Measurements from ENCODE around the gene SLC39A3.

The SLC39A3 gene

DNA sequence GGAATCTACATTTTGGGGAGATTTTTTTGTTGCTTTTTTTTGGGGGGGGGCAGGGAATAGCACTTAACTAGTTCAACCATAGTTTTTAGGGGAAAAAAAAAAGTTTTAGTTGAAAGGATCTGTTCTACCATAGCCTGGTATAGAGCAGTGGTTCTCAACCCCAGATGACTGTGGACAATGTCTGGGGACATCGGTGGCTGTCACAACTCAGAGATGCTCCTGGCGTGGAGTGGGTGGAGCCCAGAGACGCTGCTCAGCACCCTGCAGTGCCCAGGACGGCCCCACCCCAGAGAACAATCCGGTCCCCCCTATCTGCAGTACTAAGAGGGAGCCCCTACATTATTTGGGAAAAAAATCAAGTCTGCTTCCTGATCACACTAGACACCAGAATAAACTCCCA, 45.6 kb downstream of the SLC39A3 start:
- Histone ChIP-seq H3K9ac (ENCODE audit: low read length) (no peak overlapping the region), H3K36me3 (ENCODE audit: control insufficient read depth, insufficient read depth, low read length) (no peaks in the 10 kb centered on the region), H3K27ac (ENCODE audit: low read depth, low read length) (no peak overlapping the region), H3K4me1 (ENCODE audit: control insufficient read depth, insufficient read depth, low read length) (no peaks in the 10 kb centered on the region), H3K4me3 (ENCODE audit: low read length) (no peak overlapping the region), H3K27me3 (ENCODE audit: control insufficient read depth, insufficient read depth, low read length) (no peaks in the 10 kb centered on the region)

GRCh38 chr19:2693492-2694160, 46.2 kb downstream of the SLC39A3 start:
- Histone ChIP-seq H3K9ac (ENCODE audit: low read length) (no peak overlapping the region), H3K4me3 (ENCODE audit: low read length) (no peak overlapping the region), H3K36me3 (ENCODE audit: control insufficient read depth, insufficient read depth, low read length) (no peaks in the 10 kb centered on the region), H3K27me3 (ENCODE audit: control insufficient read depth, insufficient read depth, low read length) (no peaks in the 10 kb centered on the region), H3K27ac (ENCODE audit: low read depth, low read length) (no peak overlapping the region), H3K4me1 (ENCODE audit: control insufficient read depth, insufficient read depth, low read length) (no peaks in the 10 kb centered on the region)

- H3K4me1 ChIP-seq (ENCODE audit: control insufficient read depth, insufficient read depth, low read length), result no peaks in the 10 kb centered on the region
- H3K4me3 ChIP-seq (ENCODE audit: low read length), result no peak overlapping the region
- no peak overlapping the region for H3K9ac ChIP-seq (ENCODE audit: low read length)
- H3K27me3 ChIP-seq (ENCODE audit: control insufficient read depth, insufficient read depth, low read length), result no peaks in the 10 kb centered on the region
- H3K36me3 ChIP-seq (ENCODE audit: control insufficient read depth, insufficient read depth, low read length), result no peaks in the 10 kb centered on the region
- no peak overlapping the region for H3K27ac ChIP-seq (ENCODE audit: low read depth, low read length)
These were observed 47.9 kb downstream of the SLC39A3 start for GRCh38 chr19:2691951-2692350.

DNA sequence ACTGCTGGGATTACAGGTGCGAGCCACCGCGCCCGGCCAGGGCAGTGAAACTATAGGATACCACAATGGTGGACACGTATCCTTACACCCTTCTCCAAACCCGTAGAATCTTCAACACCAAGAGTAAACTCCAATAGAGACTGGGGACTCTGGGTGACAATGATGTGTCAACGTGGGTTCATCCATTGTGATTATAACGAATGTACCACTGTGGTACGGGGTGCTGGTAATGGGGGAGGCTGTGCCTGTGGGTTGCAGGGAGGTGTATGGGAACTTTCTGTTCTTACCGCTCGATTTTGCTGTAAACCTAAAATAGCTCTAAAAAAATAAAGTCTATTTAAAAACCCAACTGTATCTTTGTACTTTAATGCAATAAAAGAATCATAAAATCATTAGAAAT, 49.0 kb downstream of the SLC39A3 start:
- no peaks in the 10 kb centered on the region for H3K27me3 ChIP-seq (ENCODE audit: control insufficient read depth, insufficient read depth, low read length)
- no peak overlapping the region for H3K27ac ChIP-seq (ENCODE audit: low read depth, low read length)
- H3K4me3 ChIP-seq (ENCODE audit: low read length), result no peak overlapping the region
- H3K36me3 ChIP-seq (ENCODE audit: control insufficient read depth, insufficient read depth, low read length), result no peaks in the 10 kb centered on the region
- H3K9ac ChIP-seq (ENCODE audit: low read length), result no peak overlapping the region
- H3K4me1 ChIP-seq (ENCODE audit: control insufficient read depth, insufficient read depth, low read length), result no peaks in the 10 kb centered on the region

DNA sequence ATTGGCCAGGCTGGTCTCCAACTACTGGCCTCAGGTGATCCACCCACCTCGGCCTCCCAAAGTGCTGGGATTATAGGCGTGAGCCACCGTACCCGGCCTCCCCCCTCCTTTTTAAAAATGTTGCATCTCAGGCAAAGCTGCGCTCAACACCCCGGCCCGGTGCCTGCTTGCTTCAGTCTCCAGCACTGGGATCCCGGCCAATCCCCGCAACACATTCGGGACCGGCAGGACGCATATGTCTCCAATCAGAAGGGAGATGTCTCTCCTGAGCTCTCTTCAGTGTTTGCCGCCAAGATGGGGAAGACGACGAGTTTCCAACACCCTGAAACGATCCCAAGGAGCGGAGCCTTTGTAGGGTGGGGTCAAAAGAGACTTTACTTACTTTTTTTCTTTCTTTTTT, 53.5 kb downstream of the SLC39A3 start:
- H3K36me3 ChIP-seq (ENCODE audit: control insufficient read depth, insufficient read depth, low read length), result no peaks in the 10 kb centered on the region
- H3K9ac ChIP-seq (ENCODE audit: low read length), result no peak overlapping the region
- H3K27me3 ChIP-seq (ENCODE audit: control insufficient read depth, insufficient read depth, low read length), result no peaks in the 10 kb centered on the region
- H3K4me1 ChIP-seq (ENCODE audit: control insufficient read depth, insufficient read depth, low read length), result no peaks in the 10 kb centered on the region
- no peak overlapping the region for H3K27ac ChIP-seq (ENCODE audit: low read depth, low read length)
- H3K4me3 ChIP-seq (ENCODE audit: low read length), result no peak overlapping the region

GRCh38 chr19:2685204-2685704, 54.6 kb downstream of the SLC39A3 start:
- Histone ChIP-seq H3K9ac (ENCODE audit: low read length) (no peak overlapping the region), H3K27me3 (ENCODE audit: control insufficient read depth, insufficient read depth, low read length) (no peaks in the 10 kb centered on the region), H3K27ac (ENCODE audit: low read depth, low read length) (no peak overlapping the region), H3K4me3 (ENCODE audit: low read length) (no peak overlapping the region), H3K4me1 (ENCODE audit: control insufficient read depth, insufficient read depth, low read length) (no peaks in the 10 kb centered on the region), H3K36me3 (ENCODE audit: control insufficient read depth, insufficient read depth, low read length) (no peaks in the 10 kb centered on the region)

DNA sequence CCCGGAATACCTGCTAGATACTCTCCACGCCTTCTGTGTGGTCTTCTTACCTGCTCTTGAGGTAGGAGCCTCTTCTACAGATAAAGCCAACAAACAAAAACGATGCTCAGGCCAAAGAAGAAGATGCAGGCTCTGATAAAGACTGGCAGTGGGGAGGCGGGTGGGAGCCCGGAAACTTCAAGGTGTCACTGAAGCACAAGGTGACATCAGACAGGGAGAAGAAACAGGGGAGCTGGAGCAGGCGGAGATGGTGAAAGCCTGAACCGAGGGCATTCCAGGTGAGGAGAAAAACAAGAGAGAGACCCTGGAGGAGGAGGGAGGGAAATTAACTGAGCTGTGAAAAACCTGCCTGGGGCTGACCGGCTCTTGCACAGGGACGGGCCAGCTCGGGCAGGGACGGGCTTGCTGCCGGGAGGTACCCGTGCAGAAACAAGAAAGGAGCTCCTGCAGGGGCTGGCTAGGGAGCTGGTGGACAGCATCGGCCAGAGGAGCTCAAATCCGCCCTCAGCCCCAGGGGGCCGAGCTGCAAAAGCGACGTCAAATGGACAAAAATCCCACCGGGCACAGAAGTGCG, 56.3 kb downstream of the SLC39A3 start:
- H3K36me3 ChIP-seq (ENCODE audit: control insufficient read depth, insufficient read depth, low read length), result no peaks in the 10 kb centered on the region
- no peak overlapping the region for H3K9ac ChIP-seq (ENCODE audit: low read length)
- no peak overlapping the region for H3K27ac ChIP-seq (ENCODE audit: low read depth, low read length)
- no peaks in the 10 kb centered on the region for H3K27me3 ChIP-seq (ENCODE audit: control insufficient read depth, insufficient read depth, low read length)
- no peak overlapping the region for H3K4me3 ChIP-seq (ENCODE audit: low read length)
- no peaks in the 10 kb centered on the region for H3K4me1 ChIP-seq (ENCODE audit: control insufficient read depth, insufficient read depth, low read length)

All from rectal smooth muscle tissue (tissue), 1 donor.